OCI-LY7 (cell line): ENCODE data around the gene NPY1R.

ENCODE experiments used
- CTCF ChIP-seq: fragments of 200-600 bp; sonication (generic); conservative IDR thresholded peaks from 2 replicates; pipeline ENCODE4 v1.5.1; 2014; ENCODE audit warnings: mild to moderate bottlenecking, antibody characterized with exemption, low read length, moderate library complexity, mixed read lengths
- EZH2phosphoT487 ChIP-seq: fragments of 200-600 bp; sonication (generic); IDR thresholded peaks from 2 replicates; pipeline ENCODE4 v1.6.1; 2018; ENCODE audit warnings: low read depth, borderline replicate concordance, mild to moderate bottlenecking, mixed run types, antibody characterized with exemption, low read length, moderate library complexity, mixed read lengths

GRCh38 chr4:163344147-163345125 lies 12.0 kb upstream of the NPY1R start:
- TF ChIP-seq CTCF: no peak
- TF ChIP-seq EZH2phosphoT487: no peak
